ENCODE data around the gene MS4A1. TPM values are rescaled to one million over a fixed set of nuclear protein-coding genes. Genes with fewer than 3 reads are reported as not detected.

The MS4A1 gene
- total and polyA plus RNA-seq, 2 experiments from 2014 or later, result 0.23 TPM; not detected in 1

- H3K27me3 ChIP-seq (ENCODE audit: insufficient read depth), result no peaks in the 10 kb centered on the region
- DNase-seq (ENCODE audit: low spot score) (no peak), ATAC-seq (no peak)
- no peaks in the 10 kb centered on the region for H3F3A ChIP-seq (replicated peaks; ENCODE audit: low read depth)
- Mint-ChIP-seq H3K9me3 (no peaks in the 10 kb centered on the region), H3K27ac (no peak within 1 kb of the TSS), H3K36me3 (ENCODE audit: low read depth) (no peaks in the 10 kb centered on the region), H3K27me3 (ENCODE audit: insufficient read depth, low read depth, poor library complexity) (no peaks in the 10 kb centered on the region), H3K4me3 (no peak within 1 kb of the TSS), H3K4me1 (no peaks in the 10 kb centered on the region)
- H3K79me2 ChIP-seq (replicated peaks; ENCODE audit: insufficient read depth), result no peaks in the 10 kb centered on the region
- TF ChIP-seq ZNF114 (CRISPR knock-in tag; IDR thresholded peaks at IDR 0.05) (no peak), EZH2phosphoT487 (IDR thresholded peaks at IDR 0.05; ENCODE audit: unreplicated experiment) (no peak), ZNF331 (CRISPR knock-in tag; IDR thresholded peaks at IDR 0.05; ENCODE audit: low read depth) (no peak), JUNB (IDR thresholded peaks at IDR 0.05; ENCODE audit: unreplicated experiment) (no peak)
- H3K27ac ChIP-seq (ENCODE audit: low read depth), result no peak within 1 kb of the TSS
- no peak within 1 kb of the TSS for H3K4me3 ChIP-seq
- no peaks in the 10 kb centered on the region for H4K20me1 ChIP-seq (replicated peaks; ENCODE audit: insufficient read depth)
- no peaks in the 10 kb centered on the region for H3K36me3 ChIP-seq (ENCODE audit: insufficient read depth)
- 0 out of 2 replicates have a peak, but pooled peaks cover 3% of the 10 kb centered on the region for H3K9me2 ChIP-seq (ENCODE audit: insufficient read depth)
- H3K4me1 ChIP-seq (ENCODE audit: insufficient read depth), result no peaks in the 10 kb centered on the region
- H3K4me2 ChIP-seq, result no peak within 1 kb of the TSS
- H2AFZ ChIP-seq, result no peak within 1 kb of the TSS
Measured at GRCh38 chr11:60429272-60429671, 26.4 kb upstream of the MS4A1 start, which contains the start of gene MS4A5. MS4A5 (plus strand) TSS chr11:60429572; CDS start chr11:60429675, 103 bp downstream.

GRCh38 chr11:60431251-60431650 is 24.4 kb upstream of the MS4A1 start:
- H3K4me1 Mint-ChIP-seq, result no peaks in the 10 kb centered on the region
- no peaks in the 10 kb centered on the region for H3K27me3 ChIP-seq (ENCODE audit: insufficient read depth)
- no peak for ATAC-seq
- no peak overlapping the region for H3K27ac ChIP-seq (ENCODE audit: low read depth)
- no peak overlapping the region for H3K4me3 Mint-ChIP-seq
- no peaks in the 10 kb centered on the region for H4K20me1 ChIP-seq (replicated peaks; ENCODE audit: insufficient read depth)
- 0 out of 2 replicates have a peak overlapping the region, but pooled peaks have one; percentile 5 for H2AFZ ChIP-seq
- H3F3A ChIP-seq (replicated peaks; ENCODE audit: low read depth), result no peaks in the 10 kb centered on the region
- H3K36me3 ChIP-seq (ENCODE audit: insufficient read depth), result no peaks in the 10 kb centered on the region
- DNase-seq (ENCODE audit: low spot score), result no peak
- no peaks in the 10 kb centered on the region for H3K27me3 Mint-ChIP-seq (ENCODE audit: insufficient read depth, low read depth, poor library complexity)
- H3K36me3 Mint-ChIP-seq (ENCODE audit: low read depth), result peaks cover 6% of the 10 kb centered on the region; the same call in 1 of the 3 replicates
- H3K79me2 ChIP-seq (replicated peaks; ENCODE audit: insufficient read depth), result no peaks in the 10 kb centered on the region
- H3K9me2 ChIP-seq (ENCODE audit: insufficient read depth), result 0 out of 2 replicates have a peak, but pooled peaks cover 3% of the 10 kb centered on the region
- no peaks in the 10 kb centered on the region for H3K4me1 ChIP-seq (ENCODE audit: insufficient read depth)
- H3K4me3 ChIP-seq, result no peak overlapping the region
- H3K27ac Mint-ChIP-seq, result no peak overlapping the region
- H3K4me2 ChIP-seq, result no peak overlapping the region
- peaks cover 7% of the 10 kb centered on the region; the same call in 2 of the 3 replicates for H3K9me3 Mint-ChIP-seq
- TF ChIP-seq EZH2 (IDR thresholded peaks at IDR 0.05; ENCODE audit: low read depth, unreplicated experiment) (no peak), ZNF462 (CRISPR knock-in tag; IDR thresholded peaks at IDR 0.05) (no peak), CTCF (conservative IDR thresholded peaks at IDR 0.05; ENCODE audit: low read depth in 2 of 2) (no peak), ZNF331 (CRISPR knock-in tag; IDR thresholded peaks at IDR 0.05; ENCODE audit: low read depth) (no peak), EZH2phosphoT487 (IDR thresholded peaks at IDR 0.05; ENCODE audit: unreplicated experiment) (no peak), CREB1 (CRISPR knock-in tag; IDR thresholded peaks at IDR 0.05; ENCODE audit: low read depth) (no peak), ETS1 (IDR thresholded peaks at IDR 0.05) (no peak), JUNB (IDR thresholded peaks at IDR 0.05; ENCODE audit: unreplicated experiment) (no peak), POLR2AphosphoS5 (IDR thresholded peaks at IDR 0.05; ENCODE audit: low read depth) (no peak)

Measured in GM23338 (cell line).